ENCODE data around the gene EXOSC1.
A peak's percentile ranks its signal among the peaks of the same experiment; 100 is the strongest.
"Not testable (repeated sequence)": the region's sequence is repeated elsewhere in the genome, so short reads cannot be mapped to it uniquely, and the experiment has no call there.

EXOSC1 gene

DNA sequence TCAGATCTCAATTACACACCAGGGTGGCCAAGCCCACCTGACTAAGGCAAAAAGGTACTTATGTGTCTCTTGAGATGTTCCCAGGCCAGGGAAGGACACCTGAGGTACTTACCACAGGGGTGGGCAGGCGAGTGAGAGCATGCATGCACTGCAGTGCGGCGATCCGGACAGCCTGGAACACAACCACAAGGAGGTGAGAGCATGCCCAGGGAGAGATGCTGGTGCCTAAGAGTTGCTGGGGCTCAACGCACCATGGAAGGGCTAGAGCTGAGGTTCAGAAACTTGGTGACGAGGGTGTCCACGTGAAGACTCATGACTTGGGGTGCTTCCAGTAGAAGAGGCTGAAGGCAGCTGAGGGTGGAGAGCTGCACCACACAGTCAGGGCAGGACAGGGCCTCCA, 13.3 kb upstream of the EXOSC1 start:
- no peak for ATAC-seq

DNA sequence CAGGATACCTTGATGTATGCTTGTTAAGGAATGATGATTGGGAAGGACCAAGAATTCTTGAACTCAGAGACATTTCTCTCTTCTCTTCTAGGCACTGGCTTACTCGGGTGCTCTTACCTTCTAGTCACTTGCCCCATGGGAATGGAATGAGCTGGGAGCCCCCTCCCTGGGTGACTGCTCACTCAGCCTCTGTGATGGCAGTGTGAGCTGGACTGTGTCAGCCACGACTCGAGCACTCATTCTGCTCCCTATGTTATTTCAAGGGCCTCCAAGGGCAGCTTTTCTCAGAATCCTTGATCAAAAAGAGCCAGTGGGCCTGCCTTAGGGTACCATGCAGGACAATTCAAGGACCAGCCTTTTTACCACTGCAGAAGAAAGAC, 10.9 kb upstream of the EXOSC1 start:
- no peak for ATAC-seq
- no peak for DNase-seq

More for the DNA sequence above, 13.3 kb upstream of the EXOSC1 start:
- DNase-seq, result no peak

DNA sequence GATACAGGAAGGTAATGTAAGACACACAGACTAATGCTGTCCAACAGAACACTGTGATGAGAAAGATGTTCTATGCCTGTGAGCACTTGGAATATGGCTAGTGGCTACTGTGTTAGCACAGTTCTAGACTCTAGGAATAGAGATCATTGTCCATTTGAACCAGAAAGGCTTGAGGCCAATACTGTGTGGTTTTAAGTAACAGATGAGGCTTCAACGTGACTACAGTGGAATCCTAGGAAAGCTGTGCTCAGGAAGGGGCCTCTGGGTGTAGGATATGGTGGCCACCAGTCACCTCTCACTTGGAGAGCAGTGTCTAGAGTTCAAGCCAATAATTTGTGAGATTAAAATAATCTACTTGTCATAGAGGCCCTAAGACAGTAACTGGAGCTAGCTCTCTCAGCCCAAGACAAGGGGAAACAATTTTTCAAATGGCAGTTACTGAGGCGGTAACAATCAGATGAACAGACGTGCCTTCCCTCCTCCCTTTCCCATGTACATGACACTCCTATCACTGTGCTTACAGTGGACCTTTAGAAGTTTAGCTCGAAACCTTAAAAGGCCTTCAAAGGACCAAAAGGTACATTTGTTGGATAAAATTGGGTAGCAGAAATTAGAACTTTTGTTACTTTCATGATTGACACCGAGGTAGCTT, 10.4 kb upstream of the EXOSC1 start:
- DNase-seq (no peak), ATAC-seq (no peak)

DNA sequence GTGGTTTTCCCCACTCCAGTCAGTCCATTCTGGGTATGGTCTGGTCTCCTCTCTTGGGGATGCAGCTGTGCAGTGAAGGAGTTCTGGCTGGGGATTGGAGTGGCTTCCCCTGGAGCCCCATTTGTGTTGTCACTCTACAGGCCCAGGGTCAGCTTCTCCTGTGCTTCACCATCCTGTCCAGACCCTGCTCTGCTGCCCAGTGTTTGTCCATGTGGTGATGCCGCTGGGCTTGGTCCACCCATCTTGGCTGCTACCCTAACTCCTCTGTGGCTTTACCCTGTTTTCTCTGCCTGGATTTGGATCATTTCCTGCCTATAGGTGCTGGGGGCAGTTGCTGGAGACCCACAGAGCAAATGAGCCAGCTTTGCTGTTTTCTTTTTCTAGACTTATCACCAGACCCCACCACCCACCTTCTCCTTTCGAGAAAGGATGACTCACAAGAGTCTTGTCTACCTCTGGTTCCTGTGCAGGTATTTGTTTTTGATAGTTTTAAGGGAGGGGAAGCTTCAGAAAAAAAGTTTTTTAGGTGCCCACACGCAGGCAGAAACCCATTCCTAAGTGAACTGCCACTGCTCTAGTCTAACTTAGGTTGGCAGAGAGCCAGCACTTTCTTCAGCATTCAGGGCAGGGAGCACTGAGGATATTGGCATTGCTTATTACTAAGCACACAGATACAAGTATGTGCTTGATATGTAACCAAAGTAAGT, 8.7 kb upstream of the EXOSC1 start:
- DNase-seq (peak; percentile 7), ATAC-seq (peak; percentile 53)

DNA sequence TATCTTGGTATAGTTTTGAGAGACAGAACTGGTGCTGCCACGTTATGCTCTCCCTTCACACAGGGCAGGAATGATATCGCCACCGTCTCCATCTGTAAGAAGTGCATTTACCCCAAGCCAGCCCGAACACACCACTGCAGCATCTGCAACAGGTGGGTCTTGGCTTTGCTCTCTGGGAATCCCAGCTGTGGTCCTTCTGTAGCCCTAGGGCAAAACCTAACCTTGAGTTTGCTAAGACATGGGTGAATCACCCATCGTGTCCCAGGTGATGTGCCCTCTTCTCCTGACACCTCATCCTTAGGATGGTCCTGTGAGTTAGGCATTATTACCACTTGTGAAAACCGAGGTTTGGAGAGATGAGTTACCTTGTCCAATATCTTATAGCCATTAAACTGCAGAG, 6.5 kb upstream of the EXOSC1 start:
- no peak for ATAC-seq
- DNase-seq, result no peak

DNA sequence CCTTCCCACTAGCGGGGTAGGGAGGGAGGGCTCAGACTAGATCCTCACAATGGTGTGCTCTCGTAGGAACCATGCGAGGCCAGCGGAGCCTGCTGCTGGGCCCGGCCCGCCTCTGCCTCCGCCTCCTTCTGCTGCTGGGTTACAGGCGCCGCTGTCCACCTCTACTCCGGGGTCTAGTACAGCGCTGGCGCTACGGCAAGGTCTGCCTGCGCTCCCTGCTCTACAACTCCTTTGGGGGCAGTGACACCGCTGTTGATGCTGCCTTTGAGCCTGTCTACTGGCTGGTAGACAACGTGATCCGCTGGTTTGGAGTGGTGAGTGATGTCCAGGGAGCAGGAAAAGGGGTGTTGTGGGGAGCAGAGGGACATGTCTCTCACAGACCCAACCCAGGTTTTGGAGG, 5.8 kb upstream of the EXOSC1 start:
- ATAC-seq, result no peak
- DNase-seq, result no peak

DNA sequence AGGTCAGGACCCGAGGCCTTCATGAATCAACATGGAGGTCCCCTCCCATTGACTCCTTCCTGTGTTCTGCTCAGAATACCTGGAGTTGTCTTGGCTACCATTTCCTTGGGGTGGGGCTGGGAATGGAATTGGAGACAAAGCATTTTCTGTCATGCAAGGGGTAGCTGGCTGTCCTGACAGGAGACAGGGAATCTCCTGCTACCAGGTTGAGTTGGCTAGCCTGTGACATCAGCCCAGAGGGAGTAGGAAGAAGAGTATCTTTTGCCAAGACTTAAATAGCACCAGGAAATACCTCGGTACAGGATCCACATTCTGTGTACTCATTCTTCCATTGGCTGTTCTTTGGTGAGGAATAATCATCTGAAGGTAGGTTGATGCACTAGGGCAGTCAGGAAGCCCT, 5.0 kb upstream of the EXOSC1 start:
- ATAC-seq (no peak), DNase-seq (no peak)

DNA sequence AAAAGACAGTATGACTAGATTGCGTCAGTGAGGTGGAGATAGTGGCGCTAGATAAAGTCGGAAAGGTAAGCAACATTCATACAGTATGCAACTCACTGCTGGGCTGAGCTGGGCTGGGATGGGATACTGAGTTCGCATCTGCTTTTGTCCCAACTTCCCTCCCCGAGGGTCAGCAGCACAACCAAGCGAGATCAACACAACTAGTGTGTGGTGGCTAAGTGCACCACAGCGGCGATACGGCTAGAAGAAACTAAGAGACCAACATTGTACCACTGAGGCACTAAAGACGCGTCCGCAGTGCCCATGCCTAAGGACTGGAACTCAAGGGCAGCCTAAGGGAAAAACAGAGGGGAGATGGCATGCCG, 467 bp downstream of the EXOSC1 start:
- DNase-seq, result no peak
- ATAC-seq, result no peak

DNA sequence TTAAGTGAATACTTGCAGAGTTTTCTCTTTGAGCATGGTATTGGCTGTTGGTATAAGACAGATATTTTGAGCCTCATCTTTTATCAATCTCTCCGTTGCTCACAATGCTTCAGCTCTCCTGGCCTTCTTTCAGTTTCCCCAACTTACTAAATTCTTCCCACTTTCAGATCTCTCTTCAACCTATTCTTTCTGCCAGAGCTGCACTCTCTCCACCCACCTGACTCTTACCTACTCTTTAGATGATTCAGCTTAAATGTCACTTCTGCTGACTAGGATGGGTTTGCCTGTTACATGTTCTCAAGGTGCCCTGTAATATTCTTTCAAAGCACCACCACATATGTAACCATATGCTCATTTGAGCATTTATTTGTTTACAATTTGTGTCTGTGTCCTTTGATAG, 1.6 kb downstream of the EXOSC1 start:
- DNase-seq, result no peak
- peak; percentile 29 for ATAC-seq

DNA sequence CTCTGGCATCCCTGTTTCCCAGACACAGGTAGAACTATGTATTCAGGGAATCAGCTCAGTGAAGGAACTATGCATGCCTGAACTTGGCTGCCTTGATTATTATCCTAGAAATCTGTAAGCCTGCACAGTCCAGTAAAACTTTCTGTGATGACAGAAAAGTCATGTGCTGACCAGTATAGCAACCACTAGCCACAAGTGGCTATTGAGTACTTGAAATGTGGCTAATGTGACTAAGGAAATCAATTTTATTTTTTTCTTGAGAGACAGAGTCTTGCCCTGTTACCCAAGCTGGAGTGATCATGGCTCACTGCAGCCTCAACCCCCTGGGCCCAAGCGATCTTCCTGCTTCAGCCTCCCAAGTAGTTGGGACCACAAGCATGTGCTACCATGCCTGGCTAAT, 3.5 kb downstream of the EXOSC1 start:
- ATAC-seq (no peak), DNase-seq (no peak)

DNA sequence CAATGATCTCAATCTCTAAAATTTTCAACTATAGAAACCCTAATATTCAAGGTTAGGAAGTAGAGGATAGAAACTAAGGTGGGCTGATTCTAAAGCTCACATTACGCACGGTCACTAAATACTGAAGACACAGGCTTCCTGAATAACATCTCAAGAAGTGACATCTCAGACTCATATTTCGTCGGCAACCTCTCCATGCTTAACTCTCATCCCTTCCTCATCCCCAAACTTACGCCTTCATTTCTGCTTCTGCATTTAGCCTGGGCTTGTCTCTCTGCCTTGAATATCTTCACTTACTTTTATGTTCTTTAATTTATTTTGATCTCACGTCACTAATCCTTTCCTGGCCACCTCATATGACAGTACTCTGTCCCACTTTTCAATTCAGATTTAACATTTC, 10.6 kb downstream of the EXOSC1 start:
- ATAC-seq (no peak), DNase-seq (no peak)

DNA sequence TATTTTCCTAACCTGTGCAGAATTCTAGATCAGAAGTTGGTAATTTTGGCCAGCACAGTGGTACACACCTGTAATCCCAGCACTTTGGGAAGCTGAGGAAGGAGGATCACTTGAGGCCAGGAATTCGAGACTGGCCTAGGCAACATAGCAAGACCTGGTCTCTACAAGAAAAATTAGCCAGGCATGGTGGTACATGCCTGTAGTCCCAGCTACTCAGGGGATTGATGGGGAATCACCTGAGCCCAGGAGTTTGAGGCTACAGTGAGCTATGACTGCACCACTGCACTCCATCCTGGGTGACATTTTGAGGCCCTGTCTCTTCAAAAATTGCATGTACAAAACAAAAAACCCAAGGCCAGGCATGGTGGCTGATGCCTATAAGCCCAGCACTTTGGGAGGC, 11.2 kb downstream of the EXOSC1 start:
- DNase-seq, result no peak
- peak; percentile 50 for ATAC-seq

DNA sequence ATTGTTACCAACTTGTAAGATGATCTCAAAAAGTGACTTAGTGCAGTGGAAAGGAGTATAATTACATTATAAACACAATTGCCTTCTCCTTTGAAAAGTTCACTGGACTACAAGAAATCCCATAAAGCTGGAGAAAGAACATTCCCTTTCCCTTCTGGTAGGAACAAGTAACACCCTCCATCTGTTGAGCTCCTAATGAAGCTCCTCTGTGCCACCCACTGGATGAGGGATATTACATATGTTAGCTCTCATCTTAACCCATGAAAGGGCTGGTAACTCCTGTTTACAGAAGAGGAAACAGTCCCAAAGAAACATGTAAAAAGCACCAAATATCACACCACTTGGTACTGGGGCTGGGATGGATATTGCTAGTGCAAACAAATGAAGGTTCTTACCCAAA, 11.8 kb downstream of the EXOSC1 start:
- DNase-seq (no peak), ATAC-seq (no peak)

DNA sequence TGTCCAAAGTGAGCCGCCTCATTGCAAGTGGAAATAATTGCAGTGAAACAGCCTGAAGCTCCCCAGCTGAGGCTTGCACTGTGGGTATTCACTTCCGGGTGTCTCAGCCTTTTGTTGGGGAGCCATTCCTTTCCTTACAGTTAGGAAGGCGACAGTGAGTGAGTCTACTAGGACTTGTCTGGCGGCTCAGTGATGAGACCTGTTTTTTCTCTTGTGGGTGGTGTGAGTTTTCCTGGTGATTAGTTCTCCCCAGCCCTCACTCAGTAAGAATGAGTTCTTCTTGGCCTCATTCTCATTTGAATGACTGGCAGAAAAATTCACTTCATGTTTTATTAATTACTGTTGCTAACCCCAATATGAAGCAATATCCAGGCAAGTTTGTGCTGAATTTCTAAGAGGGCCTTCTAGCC, 17.2 kb downstream of the EXOSC1 start:
- DNase-seq (peak; percentile 23), ATAC-seq (no peak)

DNA sequence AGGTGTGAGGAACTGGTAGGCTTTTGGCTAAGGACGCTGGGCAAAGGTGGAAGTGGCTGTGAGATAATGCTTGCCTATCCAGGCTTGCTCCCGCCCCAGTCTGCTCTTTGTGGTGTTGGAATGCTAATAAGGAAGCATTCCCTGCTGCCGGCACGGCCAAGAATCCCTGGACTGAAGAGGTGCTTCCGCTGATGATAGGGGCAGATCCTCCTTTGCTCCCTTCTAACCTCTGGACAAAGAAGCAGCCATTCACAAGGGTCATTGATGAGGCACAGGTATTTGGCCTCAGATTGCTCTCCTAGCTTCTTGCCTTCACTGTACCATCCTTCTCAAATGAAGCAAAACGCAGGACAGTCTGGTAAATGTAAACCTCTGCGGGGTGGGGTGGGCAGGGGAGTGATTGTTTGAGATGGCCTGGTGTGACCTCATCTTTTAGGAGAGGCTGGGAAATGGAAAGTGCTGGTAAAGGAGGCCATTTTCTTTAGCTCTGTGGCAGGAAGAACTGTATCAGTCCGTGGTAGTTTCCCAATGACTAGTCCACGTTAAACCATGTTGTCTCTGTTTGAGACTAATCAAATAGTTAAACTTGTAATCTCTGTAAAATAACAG, 18.1 kb downstream of the EXOSC1 start:
- peak; percentile 51 for ATAC-seq
- peak; percentile 46 for DNase-seq

DNA sequence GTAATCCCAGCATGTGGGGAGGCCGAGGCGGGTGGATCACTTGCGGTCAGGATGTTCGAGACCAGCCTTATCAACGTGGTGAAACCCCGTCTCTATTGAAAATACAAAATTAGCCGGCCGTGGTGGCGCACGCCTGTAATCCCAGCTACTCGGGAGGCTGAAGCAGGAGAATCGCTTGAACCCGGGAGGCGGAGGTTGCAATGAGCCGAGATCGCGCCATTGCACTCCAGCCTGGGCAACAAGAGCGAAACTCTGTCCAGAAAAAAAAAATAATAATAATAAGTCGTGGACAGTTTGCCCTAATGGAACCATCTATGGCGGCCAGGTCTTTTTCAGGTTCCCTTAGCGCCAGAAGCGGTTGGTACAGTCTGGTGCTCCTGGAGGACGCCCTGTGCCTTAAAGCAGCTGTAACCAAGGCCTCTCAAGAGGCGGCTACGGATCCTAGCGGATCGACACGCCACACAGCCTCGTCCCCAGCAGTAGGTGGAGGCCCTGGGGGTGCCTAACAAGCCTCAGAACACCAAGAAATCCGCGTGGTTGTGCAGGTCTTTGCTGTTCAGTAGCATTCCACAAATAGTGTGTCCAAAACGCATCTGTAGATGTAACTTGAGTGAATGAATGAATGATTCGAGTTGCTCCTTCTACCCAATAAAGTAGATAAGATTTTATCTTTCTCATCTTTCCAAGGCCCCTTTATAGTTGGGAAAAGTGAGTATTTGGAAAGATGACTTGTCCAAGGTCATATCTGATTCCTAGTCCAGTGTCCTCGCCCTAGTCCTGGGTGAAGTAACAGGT, 18.8 kb downstream of the EXOSC1 start:
- DNase-seq (peak; percentile 24), ATAC-seq (no peak)

DNA sequence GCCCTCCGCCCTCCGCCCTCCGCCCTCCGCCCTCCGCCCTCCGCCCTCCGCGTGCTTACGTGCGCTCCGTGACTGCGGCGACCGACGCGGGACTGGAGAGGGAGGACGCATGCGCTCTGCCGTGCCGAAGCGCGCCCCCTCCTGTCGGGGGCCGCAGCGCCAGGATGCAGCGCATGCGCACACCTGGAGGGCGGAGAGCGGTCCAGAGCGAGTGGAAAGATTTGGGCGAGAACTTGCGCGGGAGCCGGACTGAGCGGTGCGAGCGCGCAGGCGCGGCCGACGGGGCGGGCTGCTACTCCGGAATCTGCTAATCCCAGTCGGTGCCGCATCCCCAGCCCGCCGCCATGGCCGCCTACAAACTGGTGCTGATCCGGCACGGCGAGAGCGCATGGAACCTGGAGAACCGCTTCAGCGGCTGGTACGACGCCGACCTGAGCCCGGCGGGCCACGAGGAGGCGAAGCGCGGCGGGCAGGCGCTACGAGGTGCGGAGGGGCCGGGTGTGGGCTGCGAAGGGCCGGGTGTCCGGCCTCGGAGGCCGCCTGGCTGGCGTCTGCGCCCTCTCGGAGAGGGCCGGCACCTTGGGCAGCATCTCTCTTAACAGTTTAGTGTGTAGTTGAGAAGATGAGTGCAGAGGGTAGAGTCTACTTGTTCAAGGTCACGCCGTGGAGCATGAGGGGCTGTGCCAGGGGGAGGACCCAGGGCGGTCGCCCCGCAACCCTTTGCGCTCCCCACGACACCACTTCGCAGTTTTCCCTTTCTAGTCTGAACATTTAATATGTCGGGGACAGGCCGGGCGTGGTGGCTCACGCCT, 19.6 kb downstream of the EXOSC1 start, which contains the start of gene PGAM1:
PGAM1 (plus strand) TSS at position 228 of the 812 bp plus-strand sequence; CDS start at position 345, 117 bp downstream.
- ATAC-seq (peak; percentile 77), DNase-seq (peak; percentile 97)

DNA sequence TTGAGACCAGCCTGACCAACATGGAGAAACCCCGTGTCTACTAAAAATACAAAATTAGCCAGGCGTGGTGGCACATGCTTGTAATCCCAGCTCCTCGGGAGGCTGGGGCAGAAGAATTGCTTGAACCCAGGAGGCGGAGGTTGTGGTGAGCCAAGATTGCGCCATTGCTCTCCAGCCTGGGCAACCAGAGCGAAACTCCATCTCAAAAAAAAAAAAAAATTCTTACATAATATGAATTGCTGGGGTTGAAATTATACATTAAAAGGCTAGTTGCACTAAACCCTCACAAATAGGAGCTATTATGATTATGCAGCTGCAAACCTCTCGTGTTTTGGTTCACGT, 22.1 kb downstream of the EXOSC1 start:
- ATAC-seq, DNase-seq: not testable (repeated sequence)

DNA sequence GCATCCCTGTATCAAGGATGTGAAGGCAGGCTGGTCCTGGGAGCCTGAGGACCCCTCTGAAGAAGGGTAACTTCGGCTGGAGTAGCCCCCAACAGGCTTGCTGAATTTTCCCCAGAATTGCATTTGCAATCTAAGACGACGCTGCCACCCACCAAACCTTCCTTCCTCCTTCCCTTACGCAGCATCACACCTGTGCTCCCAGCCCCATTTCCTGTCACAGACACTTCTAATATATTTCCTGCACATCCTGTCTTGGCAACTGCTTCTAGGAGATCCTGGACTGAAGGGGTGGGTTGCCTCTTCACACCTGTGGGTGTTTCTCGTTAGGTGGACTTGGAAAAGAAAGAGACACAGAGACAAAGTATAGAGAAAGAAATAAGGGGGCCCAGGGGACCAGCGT, 29.2 kb downstream of the EXOSC1 start:
- ATAC-seq, result no peak

DNA sequence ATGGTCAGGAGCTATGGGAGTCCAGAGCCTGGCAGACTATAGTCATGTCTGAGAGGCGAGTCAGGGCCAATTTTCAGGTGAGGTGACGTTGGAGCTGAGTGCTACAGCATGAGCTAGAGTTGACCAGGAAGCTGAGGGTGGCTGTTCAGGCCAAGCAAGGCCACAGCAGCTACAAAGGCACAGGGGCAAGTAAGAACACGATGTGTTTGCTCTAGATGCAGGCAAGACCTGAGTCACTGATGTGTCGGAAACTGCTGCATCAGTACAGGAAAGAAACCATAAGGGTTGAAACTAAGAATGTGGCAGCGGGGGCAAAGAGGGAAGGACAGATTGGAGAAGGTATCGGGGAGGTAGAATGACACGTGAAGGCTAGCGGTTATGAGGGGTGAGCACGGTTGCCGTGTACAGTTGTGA, 32.9 kb downstream of the EXOSC1 start:
- ATAC-seq, result peak; percentile 59
- DNase-seq, result peak; percentile 63

More for the DNA sequence above, 29.2 kb downstream of the EXOSC1 start:
- DNase-seq, result no peak

DNA sequence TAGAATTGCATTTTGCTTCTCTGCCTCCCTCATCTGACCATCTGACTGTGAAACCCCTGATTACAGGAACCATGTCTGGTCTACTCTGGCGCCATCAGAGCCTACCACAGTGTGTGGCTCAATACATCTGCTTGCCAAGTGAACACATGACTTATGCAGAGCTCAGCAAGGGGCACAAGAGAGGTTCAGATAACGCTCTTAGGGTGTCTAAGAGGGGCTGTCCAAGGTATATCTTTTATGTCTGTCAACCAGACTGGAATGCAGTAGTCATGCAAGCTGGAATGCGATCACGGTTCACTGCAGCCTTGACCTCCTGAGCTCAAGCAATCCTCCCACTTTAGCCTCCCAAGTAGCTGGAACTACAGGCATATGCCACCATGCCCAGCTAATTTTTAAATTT, 34.4 kb downstream of the EXOSC1 start:
- DNase-seq (no peak), ATAC-seq (no peak)

DNA sequence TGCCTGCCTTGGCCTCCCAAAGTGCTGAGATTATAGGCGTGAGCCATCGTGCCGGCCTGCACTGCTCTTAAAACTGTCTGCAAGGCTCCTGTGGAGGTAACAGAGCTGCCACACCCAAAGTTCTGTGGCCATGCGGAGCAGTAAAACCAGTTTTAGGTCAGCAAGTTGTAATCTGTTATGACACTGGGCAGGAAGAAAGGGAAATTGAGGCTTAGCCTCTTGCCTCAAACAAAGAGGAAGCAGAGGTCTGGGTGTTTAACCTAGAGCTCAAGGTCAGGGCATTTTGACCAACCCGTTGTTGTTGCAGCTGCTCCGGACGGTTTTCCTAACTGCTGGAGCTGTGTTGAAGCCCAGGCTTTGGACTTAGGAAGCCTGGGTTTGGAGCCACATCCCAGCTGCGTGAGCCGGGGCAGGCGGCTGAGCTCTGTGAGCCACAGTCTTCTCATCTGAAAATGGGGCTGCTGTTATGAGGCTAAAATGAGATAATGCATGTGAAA, 37.3 kb downstream of the EXOSC1 start:
- no peak for DNase-seq
- no peak for ATAC-seq
